GM12892 (cell line): Measurements from ENCODE around the gene RBFA.
"Not testable (repeated sequence)": the region's sequence is repeated elsewhere in the genome, so short reads cannot be mapped to it uniquely, and the experiment has no call there.

Source experiments
- POLR2A ChIP-seq: IDR thresholded peaks from 2 replicates; pipeline ENCODE4 v1.6.1; 2011; ENCODE audit warnings: low read depth, low read length, control low read depth
- POLR2AphosphoS5 ChIP-seq: IDR thresholded peaks from 2 replicates; pipeline ENCODE4 v1.6.1; 2011; ENCODE audit warnings: low read depth, low read length, control low read depth

DNA sequence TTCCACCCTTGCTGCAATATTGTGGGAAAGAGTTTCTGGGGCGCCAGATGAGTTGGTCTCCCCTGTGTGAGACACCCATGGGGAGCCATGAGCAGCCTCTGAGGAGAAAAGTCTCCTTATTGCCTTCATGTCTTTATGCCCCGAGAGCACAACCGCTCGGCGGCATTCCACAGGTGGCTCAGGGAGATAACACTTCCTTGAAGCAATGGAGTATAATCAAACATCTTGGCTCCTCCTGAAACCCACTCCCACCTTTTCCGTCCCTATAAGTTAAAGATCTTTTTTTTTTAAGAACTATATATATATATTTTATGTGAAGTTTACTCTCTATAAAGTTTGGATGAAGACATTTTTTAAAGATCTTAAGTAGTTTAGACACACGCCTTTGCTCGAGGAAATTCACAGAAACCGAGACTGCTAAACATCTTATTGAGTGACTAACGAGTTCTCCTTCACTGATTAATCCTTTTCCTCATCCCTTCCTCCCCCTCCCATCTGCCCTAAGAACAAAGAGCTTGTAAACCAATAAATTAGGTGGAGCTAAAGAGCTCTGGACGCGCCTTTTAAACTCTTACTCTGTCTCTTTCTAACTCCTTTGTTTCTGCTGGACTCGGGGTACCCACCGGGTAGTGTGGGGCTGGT is 22.6 kb upstream of the RBFA start:
- not testable (repeated sequence) for TF ChIP-seq POLR2AphosphoS5, POLR2A
